ENCODE data around the gene LAMC1.
A peak's percentile ranks its signal among the peaks of the same experiment; 100 is the strongest.

LAMC1 gene

GRCh38 chr1:183106166-183106565 is 82.9 kb downstream of the LAMC1 start:
- Histone ChIP-seq H3K18ac (ENCODE audit: low read length) (no peak overlapping the region), H2AK5ac (ENCODE audit: low read length) (no peak overlapping the region), H2AFZ (ENCODE audit: insufficient read depth, low read length, poor library complexity) (no peak overlapping the region), H3K36me3 (ENCODE audit: control insufficient read depth in 1 of 2, insufficient read depth in 2 of 2, low read length in 2 of 2) (peaks cover 5 to 9% of the 10 kb centered on the region in 2 experiments), H3K9me3 (ENCODE audit: insufficient read depth, low read depth, low read length) (no peaks in the 10 kb centered on the region), H3K23ac (ENCODE audit: low read length) (no peak overlapping the region), H3K14ac (ENCODE audit: low read length) (no peak overlapping the region), H3K79me2 (ENCODE audit: control insufficient read depth, insufficient read depth, low read length, poor library complexity) (no peaks in the 10 kb centered on the region), H3K4me2 (ENCODE audit: low read length) (no peak overlapping the region), H3K27ac (ENCODE audit: low read depth, low read length) (no peak overlapping the region), H3K9ac (ENCODE audit: low read length) (no peak overlapping the region), H3K27me3 (ENCODE audit: insufficient read depth, low read length) (no peaks in the 10 kb centered on the region), H3K4me1 (ENCODE audit: control insufficient read depth in 1 of 2, insufficient read depth in 2 of 2, low read length in 2 of 2) (peaks cover 2 to 5% of the 10 kb centered on the region in 2 experiments), H2BK12ac (ENCODE audit: low read length) (no peak overlapping the region), H3K4ac (ENCODE audit: low read depth, low read length) (no peak overlapping the region), H4K12ac (ENCODE audit: low read depth, low read length) (no peak overlapping the region), H4K8ac (ENCODE audit: low read depth, low read length) (no peak overlapping the region), H3K79me1 (ENCODE audit: low read length) (no peaks in the 10 kb centered on the region), H2BK120ac (ENCODE audit: insufficient read depth, low read length, poor library complexity) (no peak overlapping the region), H2BK5ac (ENCODE audit: low read depth, low read length, poor library complexity) (no peak overlapping the region), H3K4me3 (ENCODE audit: low read depth, low read length) (no peak overlapping the region), H4K91ac (ENCODE audit: low read depth, low read length) (no peak overlapping the region)
- DNase-seq, result no peak
- no CpG with 5 or more reads among the region's 4 CpGs for WGBS (ENCODE audit: extremely low coverage, insufficient coverage, insufficient read length)

DNA sequence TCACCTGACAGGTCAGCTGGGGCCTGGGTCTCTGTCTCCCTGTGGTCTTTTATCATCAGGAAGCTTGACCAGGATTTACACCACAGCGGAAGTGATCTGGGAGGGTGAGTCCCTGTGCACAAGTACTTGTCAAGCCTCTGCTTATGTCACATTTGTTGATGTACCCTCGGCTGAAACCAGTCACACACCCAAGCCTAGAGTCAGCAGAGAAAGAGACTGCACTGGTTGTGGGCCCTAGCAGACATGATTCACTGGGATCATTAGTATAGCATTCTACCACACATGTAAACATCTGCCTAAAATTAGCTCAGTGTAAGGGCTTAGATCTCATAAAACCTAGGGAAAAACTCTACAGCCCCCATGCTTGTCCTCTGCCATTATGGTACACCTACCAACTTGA is 83.5 kb downstream of the LAMC1 start:
- no peak overlapping the region for H2BK5ac ChIP-seq (ENCODE audit: low read depth, low read length, poor library complexity)
- WGBS (ENCODE audit: extremely low coverage, insufficient coverage, insufficient read length), result no CpG with 5 or more reads among the region's 2 CpGs
- H3K36me3 ChIP-seq (ENCODE audit: control insufficient read depth in 1 of 2, insufficient read depth in 2 of 2, low read length in 2 of 2), result peaks cover 5 to 9% of the 10 kb centered on the region in 2 experiments
- no peak overlapping the region for H3K18ac ChIP-seq (ENCODE audit: low read length)
- no peak overlapping the region for H4K8ac ChIP-seq (ENCODE audit: low read depth, low read length)
- no peaks in the 10 kb centered on the region for H3K9me3 ChIP-seq (ENCODE audit: insufficient read depth, low read depth, low read length)
- H3K9ac ChIP-seq (ENCODE audit: low read length), result no peak overlapping the region
- H4K91ac ChIP-seq (ENCODE audit: low read depth, low read length), result no peak overlapping the region
- DNase-seq, result no peak
- no peak overlapping the region for H3K4me3 ChIP-seq (ENCODE audit: low read depth, low read length)
- H3K79me2 ChIP-seq (ENCODE audit: control insufficient read depth, insufficient read depth, low read length, poor library complexity), result no peaks in the 10 kb centered on the region
- H3K27ac ChIP-seq (ENCODE audit: low read depth, low read length), result no peak overlapping the region
- peaks cover 2 to 3% of the 10 kb centered on the region in 2 experiments for H3K4me1 ChIP-seq (ENCODE audit: control insufficient read depth in 1 of 2, insufficient read depth in 2 of 2, low read length in 2 of 2)
- H4K12ac ChIP-seq (ENCODE audit: low read depth, low read length), result no peak overlapping the region
- no peak overlapping the region for H3K23ac ChIP-seq (ENCODE audit: low read length)
- H2BK12ac ChIP-seq (ENCODE audit: low read length), result no peak overlapping the region
- no peaks in the 10 kb centered on the region for H3K27me3 ChIP-seq (ENCODE audit: insufficient read depth, low read length)
- no peak overlapping the region for H2BK120ac ChIP-seq (ENCODE audit: insufficient read depth, low read length, poor library complexity)
- no peak overlapping the region for H3K4ac ChIP-seq (ENCODE audit: low read depth, low read length)
- no peaks in the 10 kb centered on the region for H3K79me1 ChIP-seq (ENCODE audit: low read length)
- H3K14ac ChIP-seq (ENCODE audit: low read length), result no peak overlapping the region
- H2AFZ ChIP-seq (ENCODE audit: insufficient read depth, low read length, poor library complexity), result no peak overlapping the region
- no peak overlapping the region for H2AK5ac ChIP-seq (ENCODE audit: low read length)
- H3K4me2 ChIP-seq (ENCODE audit: low read length), result no peak overlapping the region

DNA sequence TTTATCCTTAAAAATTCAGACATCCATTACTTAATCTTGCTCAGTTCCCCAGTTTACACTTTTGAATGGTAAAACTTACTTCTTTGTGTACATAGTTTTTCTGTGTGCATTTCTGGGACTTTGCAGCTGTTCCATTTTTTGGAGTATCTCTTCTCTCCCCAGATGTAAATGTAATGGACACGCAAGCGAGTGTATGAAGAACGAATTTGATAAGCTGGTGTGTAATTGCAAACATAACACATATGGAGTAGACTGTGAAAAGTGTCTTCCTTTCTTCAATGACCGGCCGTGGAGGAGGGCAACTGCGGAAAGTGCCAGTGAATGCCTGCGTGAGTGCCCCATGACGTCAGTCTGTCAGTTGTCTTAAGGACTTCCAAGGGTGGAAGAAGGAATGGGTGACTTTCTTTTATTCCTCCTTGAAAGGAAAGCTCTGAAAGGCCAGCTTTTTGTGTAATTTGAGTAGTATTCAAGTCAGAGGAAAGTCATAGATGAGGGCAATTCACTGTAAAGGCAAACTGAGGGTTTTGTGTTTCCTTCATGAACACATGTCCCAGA is 87.2 kb downstream of the LAMC1 start:
- H2BK12ac ChIP-seq (ENCODE audit: low read length), result no peak overlapping the region
- H3K9me3 ChIP-seq (ENCODE audit: insufficient read depth, low read depth, low read length), result no peaks in the 10 kb centered on the region
- no peaks in the 10 kb centered on the region for H3K4me1 ChIP-seq (ENCODE audit: control insufficient read depth in 1 of 2, insufficient read depth in 2 of 2, low read length in 2 of 2)
- H4K8ac ChIP-seq (ENCODE audit: low read depth, low read length), result no peak overlapping the region
- no peak overlapping the region for H2AK5ac ChIP-seq (ENCODE audit: low read length)
- H2AFZ ChIP-seq (ENCODE audit: insufficient read depth, low read length, poor library complexity), result no peak overlapping the region
- no peak overlapping the region for H3K4ac ChIP-seq (ENCODE audit: low read depth, low read length)
- no peak overlapping the region for H3K18ac ChIP-seq (ENCODE audit: low read length)
- no peak overlapping the region for H3K14ac ChIP-seq (ENCODE audit: low read length)
- H3K79me2 ChIP-seq (ENCODE audit: control insufficient read depth, insufficient read depth, low read length, poor library complexity), result no peaks in the 10 kb centered on the region
- no peak for DNase-seq
- H3K23ac ChIP-seq (ENCODE audit: low read length), result no peak overlapping the region
- H3K4me3 ChIP-seq (ENCODE audit: low read depth, low read length), result no peak overlapping the region
- no peak overlapping the region for H4K91ac ChIP-seq (ENCODE audit: low read depth, low read length)
- no peaks in the 10 kb centered on the region for H3K79me1 ChIP-seq (ENCODE audit: low read length)
- WGBS (ENCODE audit: extremely low coverage, insufficient coverage, insufficient read length), result no CpG with 5 or more reads among the region's 8 CpGs
- H3K27me3 ChIP-seq (ENCODE audit: insufficient read depth, low read length), result no peaks in the 10 kb centered on the region
- no peak overlapping the region for H2BK5ac ChIP-seq (ENCODE audit: low read depth, low read length, poor library complexity)
- H3K27ac ChIP-seq (ENCODE audit: low read depth, low read length), result no peak overlapping the region
- H3K36me3 ChIP-seq (ENCODE audit: control insufficient read depth in 1 of 2, insufficient read depth in 2 of 2, low read length in 2 of 2), result peaks cover 5 to 7% of the 10 kb centered on the region in 2 experiments
- H3K4me2 ChIP-seq (ENCODE audit: low read length), result no peak overlapping the region
- H3K9ac ChIP-seq (ENCODE audit: low read length), result no peak overlapping the region
- H2BK120ac ChIP-seq (ENCODE audit: insufficient read depth, low read length, poor library complexity), result no peak overlapping the region
- H4K12ac ChIP-seq (ENCODE audit: low read depth, low read length), result no peak overlapping the region

- no peak for DNase-seq
- Histone ChIP-seq H3K9ac (ENCODE audit: low read length) (no peak overlapping the region), H3K4me1 (ENCODE audit: control insufficient read depth in 1 of 2, insufficient read depth in 2 of 2, low read length in 2 of 2) (no peaks in the 10 kb centered on the region), H2AFZ (ENCODE audit: insufficient read depth, low read length, poor library complexity) (no peak overlapping the region), H4K91ac (ENCODE audit: low read depth, low read length) (no peak overlapping the region), H3K36me3 (ENCODE audit: control insufficient read depth in 1 of 2, insufficient read depth in 2 of 2, low read length in 2 of 2) (peaks cover 18 to 19% of the 10 kb centered on the region in 2 experiments), H3K4me2 (ENCODE audit: low read length) (no peak overlapping the region), H2BK5ac (ENCODE audit: low read depth, low read length, poor library complexity) (no peak overlapping the region), H3K18ac (ENCODE audit: low read length) (peak overlapping the region; percentile 61), H3K27ac (ENCODE audit: low read depth, low read length) (no peak overlapping the region), H3K4ac (ENCODE audit: low read depth, low read length) (no peak overlapping the region), H2BK120ac (ENCODE audit: insufficient read depth, low read length, poor library complexity) (no peak overlapping the region), H3K23ac (ENCODE audit: low read length) (no peak overlapping the region), H2AK5ac (ENCODE audit: low read length) (no peak overlapping the region), H4K12ac (ENCODE audit: low read depth, low read length) (no peak overlapping the region), H2BK12ac (ENCODE audit: low read length) (no peak overlapping the region), H3K4me3 (ENCODE audit: low read depth, low read length) (no peak overlapping the region), H3K27me3 (ENCODE audit: insufficient read depth, low read length) (no peaks in the 10 kb centered on the region), H3K14ac (ENCODE audit: low read length) (no peak overlapping the region), H4K8ac (ENCODE audit: low read depth, low read length) (no peak overlapping the region), H3K9me3 (ENCODE audit: insufficient read depth, low read depth, low read length) (no peaks in the 10 kb centered on the region), H3K79me2 (ENCODE audit: control insufficient read depth, insufficient read depth, low read length, poor library complexity) (no peaks in the 10 kb centered on the region), H3K79me1 (ENCODE audit: low read length) (no peaks in the 10 kb centered on the region)
- no CpG with 5 or more reads among the region's 9 CpGs for WGBS (ENCODE audit: extremely low coverage, insufficient coverage, insufficient read length)
Measured at GRCh38 chr1:183114441-183114840, 91.2 kb downstream of the LAMC1 start.
